ENCODE results near the gene ITSN2. TPM values are rescaled to one million over a fixed set of nuclear protein-coding genes. Genes with fewer than 3 reads are reported as not detected.
A peak's percentile ranks its signal among the peaks of the same experiment; 100 is the strongest.
"Not testable (repeated sequence)": the region's sequence is repeated elsewhere in the genome, so short reads cannot be mapped to it uniquely, and the experiment has no call there.

Gene ITSN2
- 10 to 100 TPM; 22.6 to 34.1 (median 28.9) TPM for total RNA-seq
- long read RNA-seq, partial matches to known transcripts, result 5 of 7 reads
- long read RNA-seq, other reads (novel, unspliced or antisense), result 2 of 7 reads

- H3K4me3 ChIP-seq, result peak within 1 kb of the TSS; percentile 81 to 97 (median 89)
- intact Hi-C loops (cut with DNase I), result no loop called here
- DNase-seq (peak; percentile 88 to 93 (median 89)), ATAC-seq (peak; percentile 91 to 97 (median 95))
- no peaks in the 10 kb centered on the region for H3K36me3 ChIP-seq
- no peaks in the 10 kb centered on the region for H3K9me3 ChIP-seq
- WGBS (ENCODE audit: insufficient coverage, low coverage, low lambda C conversion rate, missing lambda C conversion rate), result no CpG with 5 or more reads among the region's 96 CpGs
- no peaks in the 10 kb centered on the region for H3K27me3 ChIP-seq
- no peaks in the 10 kb centered on the region for H3K4me1 ChIP-seq
- H3K27ac ChIP-seq, result peak within 1 kb of the TSS; percentile 95 to 99 (median 96)
- TF ChIP-seq POLR2A (IDR thresholded peaks at IDR 0.05), result peak; percentile 76
- TF ChIP-seq CTCF (IDR thresholded peaks at IDR 0.05), result no peak
Observed at GRCh38 chr2:24360050-24360962, at the start of gene ITSN2. Gene ITSN2, minus strand, starts transcription at chr2:24360536. Its CDS starts 32,454 bp downstream, at chr2:24328082.

DNA sequence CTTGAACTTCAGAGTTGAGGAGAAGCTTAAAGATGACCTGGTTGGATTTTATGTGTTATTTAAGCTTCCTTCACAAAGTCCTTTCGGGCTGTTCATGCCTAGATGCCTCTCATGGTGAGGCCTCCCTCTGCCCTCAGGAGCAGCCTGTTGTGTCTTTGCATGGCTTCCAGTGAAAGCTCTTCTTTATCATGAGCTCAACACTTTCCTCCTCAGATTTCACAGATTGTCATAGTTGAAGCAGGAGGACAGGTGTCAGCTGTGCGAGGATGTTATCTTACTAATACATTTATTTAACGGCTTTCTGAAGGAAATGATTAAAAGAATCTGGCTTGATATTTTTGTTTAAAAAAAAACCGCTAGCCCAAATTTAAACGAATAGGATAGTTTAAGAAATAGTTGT is 48.8 kb upstream of the ITSN2 start:
- ATAC-seq (no peak), DNase-seq (no peak)
- intact Hi-C loops (cut with DNase I), result loop anchor here in 1 of 2 donors (10.0 kb wide), 1 partner anchor 416 kb away; no protein-coding TSS in a partner anchor

DNA sequence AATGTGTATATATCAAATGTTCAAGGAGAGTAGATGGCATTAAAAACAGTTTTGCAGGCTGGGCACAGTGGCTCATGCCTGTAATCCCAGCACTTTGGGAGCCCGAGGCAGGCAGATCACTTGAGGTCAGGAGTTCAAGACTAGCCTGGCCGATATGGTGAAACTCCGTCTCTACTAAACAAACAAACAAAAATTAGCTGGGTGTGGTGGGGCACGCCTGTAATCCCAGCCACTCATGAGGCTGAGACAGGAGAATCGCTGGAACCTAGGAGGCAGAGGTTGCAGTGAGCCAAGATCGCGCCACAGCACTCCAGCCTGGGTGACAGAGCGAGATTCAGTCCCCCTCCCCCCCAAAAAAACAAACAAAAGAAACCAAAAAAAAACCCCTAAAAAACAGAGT is 48.4 kb upstream of the ITSN2 start:
- H3K27ac ChIP-seq, DNase-seq, H3K4me1 ChIP-seq, H3K4me3 ChIP-seq, H3K27me3 ChIP-seq, ATAC-seq, H3K36me3 ChIP-seq, H3K9me3 ChIP-seq: not testable (repeated sequence)
- intact Hi-C loops (cut with DNase I), result loop anchor here in 1 of 2 donors (10.0 kb wide), 1 partner anchor 416 kb away; no protein-coding TSS in a partner anchor
- 38% methylated on average over 6 of the region's 8 CpGs for WGBS (ENCODE audit: insufficient coverage, low coverage, low lambda C conversion rate, missing lambda C conversion rate)

More for the DNA sequence above, 48.8 kb upstream of the ITSN2 start:
- Histone ChIP-seq H3K4me3 (no peak overlapping the region), H3K9me3 (no peaks in the 10 kb centered on the region), H3K36me3 (no peaks in the 10 kb centered on the region), H3K4me1 (no peaks in the 10 kb centered on the region), H3K27ac (no peak overlapping the region), H3K27me3 (no peaks in the 10 kb centered on the region)
- TF ChIP-seq POLR2A (IDR thresholded peaks at IDR 0.05), result no peak
- TF ChIP-seq CTCF (IDR thresholded peaks at IDR 0.05), result no peak
- 50% methylated on average over 5 of the region's 5 CpGs for WGBS (ENCODE audit: insufficient coverage, low coverage, low lambda C conversion rate, missing lambda C conversion rate)

GRCh38 chr2:24404491-24404921 is 44.2 kb upstream of the ITSN2 start:
- DNase-seq, result peak in 1 of 3 donors; percentile 12
- no peak for ATAC-seq
- Histone ChIP-seq H3K36me3 (no peaks in the 10 kb centered on the region), H3K27ac (no peak overlapping the region), H3K27me3 (no peaks in the 10 kb centered on the region), H3K4me3 (no peak overlapping the region), H3K4me1 (no peaks in the 10 kb centered on the region), H3K9me3 (no peaks in the 10 kb centered on the region)
- TF ChIP-seq CTCF (IDR thresholded peaks at IDR 0.05), result no peak
- TF ChIP-seq POLR2A (IDR thresholded peaks at IDR 0.05), result no peak
- intact Hi-C loops (cut with DNase I), result loop anchor here in 1 of 2 donors (10.0 kb wide), 1 partner anchor 420 kb away; no protein-coding TSS in a partner anchor
- 68% methylated on average over 5 of the region's 7 CpGs for WGBS (ENCODE audit: insufficient coverage, low coverage, low lambda C conversion rate, missing lambda C conversion rate)

DNA sequence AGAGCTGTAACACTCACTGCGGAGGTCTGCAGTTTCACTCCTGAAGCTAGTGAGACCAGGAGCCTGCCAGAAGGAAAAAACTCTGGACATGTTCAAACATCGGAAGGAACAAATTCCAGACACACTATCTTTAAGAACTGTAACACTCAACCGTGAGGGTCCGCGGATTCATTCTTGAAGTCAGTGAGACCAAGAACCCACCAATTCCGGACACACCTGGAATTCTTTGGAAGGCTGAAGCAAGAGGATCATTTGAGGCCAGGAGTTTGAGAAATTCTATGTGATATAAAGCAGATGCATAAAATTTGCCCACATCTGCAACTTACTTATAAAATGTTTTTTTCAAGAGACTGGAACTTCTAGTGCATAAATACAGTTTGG is 43.5 kb upstream of the ITSN2 start:
- Histone ChIP-seq H3K9me3 (no peaks in the 10 kb centered on the region), H3K27ac (no peak overlapping the region), H3K27me3 (no peaks in the 10 kb centered on the region), H3K4me1 (no peaks in the 10 kb centered on the region), H3K4me3 (no peak overlapping the region), H3K36me3 (no peaks in the 10 kb centered on the region)
- ATAC-seq, result no peak
- DNase-seq, result peak in 1 of 3 donors; percentile 10
- TF ChIP-seq CTCF (IDR thresholded peaks at IDR 0.05), result no peak
- TF ChIP-seq POLR2A (IDR thresholded peaks at IDR 0.05), result no peak
- intact Hi-C loops (cut with DNase I), result loop anchor here in 1 of 2 donors (10.0 kb wide), 1 partner anchor 421 kb away; no protein-coding TSS in a partner anchor
- 83% methylated on average over 6 of the region's 6 CpGs for WGBS (ENCODE audit: insufficient coverage, low coverage, low lambda C conversion rate, missing lambda C conversion rate)

Data from right lobe of liver (tissue), 6 donors.